Measurements from ENCODE around the gene DKK3. TPM values are rescaled to one million over a fixed set of nuclear protein-coding genes. Genes with fewer than 3 reads are reported as not detected.

DKK3 gene
- total and polyA plus RNA-seq, 4 donors = 250 to 938 (median 392) TPM

GRCh38 chr11:11966354-11966741 is 42.1 kb downstream of the DKK3 start:
- H3K9me3 ChIP-seq (ENCODE audit: control insufficient read depth, low read length) = no peaks in the 10 kb centered on the region
- no peaks in the 10 kb centered on the region for H3K36me3 ChIP-seq (ENCODE audit: control insufficient read depth in 1 of 2, insufficient read depth in 2 of 2, low read length in 1 of 2)
- no peaks in the 10 kb centered on the region for H3K4me1 ChIP-seq (ENCODE audit: control insufficient read depth in 1 of 2, insufficient read depth in 2 of 2, low read length in 2 of 2)
- no peaks in the 10 kb centered on the region for H3K27me3 ChIP-seq (ENCODE audit: control insufficient read depth in 1 of 2, insufficient read depth in 2 of 2, low read length in 1 of 2)
- DNase-seq (no peak), ATAC-seq (ENCODE audit: low FRiP score) (no peak)
- intact Hi-C loops (cut with DNase I) = no loop called here
- H3K27ac ChIP-seq (ENCODE audit: low read depth in 1 of 2, low read length in 2 of 2) = no peak overlapping the region
- 93 to 94% methylated on average over 7 of the region's 7 CpGs for WGBS, 2 donors
- H3K4me3 ChIP-seq (ENCODE audit: low read length in 2 of 2) = no peak overlapping the region

- intact Hi-C loops (cut with DNase I) = no loop called here
- DNase-seq = no peak
- 87 to 89% methylated on average over 10 of the region's 10 CpGs for WGBS, 2 donors
- no peak overlapping the region for H3K27ac ChIP-seq (ENCODE audit: low read depth in 1 of 2, low read length in 2 of 2)
- no peaks in the 10 kb centered on the region for H3K36me3 ChIP-seq (ENCODE audit: control insufficient read depth in 1 of 2, insufficient read depth in 2 of 2, low read length in 1 of 2)
- H3K27me3 ChIP-seq (ENCODE audit: control insufficient read depth in 1 of 2, insufficient read depth in 2 of 2, low read length in 1 of 2) = no peaks in the 10 kb centered on the region
- H3K4me1 ChIP-seq (ENCODE audit: control insufficient read depth in 1 of 2, insufficient read depth in 2 of 2, low read length in 2 of 2) = no peaks in the 10 kb centered on the region
- ATAC-seq (ENCODE audit: low FRiP score) = no peak
- H3K4me3 ChIP-seq (ENCODE audit: low read length in 2 of 2) = no peak overlapping the region
- no peaks in the 10 kb centered on the region for H3K9me3 ChIP-seq (ENCODE audit: control insufficient read depth, low read length)
These were observed 42.6 kb downstream of the DKK3 start for GRCh38 chr11:11965656-11966353.

- Histone ChIP-seq H3K4me1 (ENCODE audit: control insufficient read depth in 1 of 2, insufficient read depth in 2 of 2, low read length in 2 of 2) (no peaks in the 10 kb centered on the region), H3K9me3 (ENCODE audit: control insufficient read depth, low read length) (no peaks in the 10 kb centered on the region), H3K36me3 (ENCODE audit: control insufficient read depth in 1 of 2, insufficient read depth in 2 of 2, low read length in 1 of 2) (no peaks in the 10 kb centered on the region), H3K27ac (ENCODE audit: low read depth in 1 of 2, low read length in 2 of 2) (no peak overlapping the region), H3K4me3 (ENCODE audit: low read length in 2 of 2) (no peak overlapping the region), H3K27me3 (ENCODE audit: control insufficient read depth in 1 of 2, insufficient read depth in 2 of 2, low read length in 1 of 2) (no peaks in the 10 kb centered on the region)
- intact Hi-C loops (cut with DNase I) = no loop called here
- no peak for ATAC-seq (ENCODE audit: low FRiP score)
- 69 to 72% methylated on average over 3 of the region's 3 CpGs for WGBS, 2 donors
- peak in 1 of 2 donors; percentile 72 for DNase-seq
These were observed 43.2 kb downstream of the DKK3 start for GRCh38 chr11:11965192-11965591.

- intact Hi-C loops (cut with DNase I) = no loop called here
These were observed 43.7 kb downstream of the DKK3 start for GRCh38 chr11:11964774-11965150.

GRCh38 chr11:11963842-11964773 is 44.3 kb downstream of the DKK3 start:
- Histone ChIP-seq H3K4me3 (ENCODE audit: low read length in 2 of 2) (no peak overlapping the region), H3K9me3 (ENCODE audit: control insufficient read depth, low read length) (no peaks in the 10 kb centered on the region), H3K27me3 (ENCODE audit: control insufficient read depth in 1 of 2, insufficient read depth in 2 of 2, low read length in 1 of 2) (no peaks in the 10 kb centered on the region), H3K36me3 (ENCODE audit: control insufficient read depth in 1 of 2, insufficient read depth in 2 of 2, low read length in 1 of 2) (no peaks in the 10 kb centered on the region), H3K4me1 (ENCODE audit: control insufficient read depth in 1 of 2, insufficient read depth in 2 of 2, low read length in 2 of 2) (no peaks in the 10 kb centered on the region), H3K27ac (ENCODE audit: low read depth in 1 of 2, low read length in 2 of 2) (no peak overlapping the region)
- intact Hi-C loops (cut with DNase I) = no loop called here
- WGBS, 2 donors = 30 to 40% methylated on average over 15 of the region's 15 CpGs
- DNase-seq (peak in 1 of 2 donors; percentile 70), ATAC-seq (ENCODE audit: low FRiP score) (no peak)

More at GRCh38 chr11:11964774-11965150, 43.7 kb downstream of the DKK3 start:
- H3K4me1 ChIP-seq (ENCODE audit: control insufficient read depth in 1 of 2, insufficient read depth in 2 of 2, low read length in 2 of 2) = no peaks in the 10 kb centered on the region
- no peak overlapping the region for H3K27ac ChIP-seq (ENCODE audit: low read depth in 1 of 2, low read length in 2 of 2)
- no peaks in the 10 kb centered on the region for H3K36me3 ChIP-seq (ENCODE audit: control insufficient read depth in 1 of 2, insufficient read depth in 2 of 2, low read length in 1 of 2)
- ATAC-seq (ENCODE audit: low FRiP score) (no peak), DNase-seq (peak in 1 of 2 donors; percentile 71)
- H3K4me3 ChIP-seq (ENCODE audit: low read length in 2 of 2) = no peak overlapping the region
- 78 to 88% methylated on average over 5 of the region's 5 CpGs for WGBS, 2 donors
- H3K9me3 ChIP-seq (ENCODE audit: control insufficient read depth, low read length) = no peaks in the 10 kb centered on the region
- no peaks in the 10 kb centered on the region for H3K27me3 ChIP-seq (ENCODE audit: control insufficient read depth in 1 of 2, insufficient read depth in 2 of 2, low read length in 1 of 2)

GRCh38 chr11:11963067-11963466 is 45.4 kb downstream of the DKK3 start:
- no peak overlapping the region for H3K27ac ChIP-seq (ENCODE audit: low read depth in 1 of 2, low read length in 2 of 2)
- H3K9me3 ChIP-seq (ENCODE audit: control insufficient read depth, low read length) = no peaks in the 10 kb centered on the region
- intact Hi-C loops (cut with DNase I) = no loop called here
- no peak overlapping the region for H3K4me3 ChIP-seq (ENCODE audit: low read length in 2 of 2)
- H3K36me3 ChIP-seq (ENCODE audit: control insufficient read depth in 1 of 2, insufficient read depth in 2 of 2, low read length in 1 of 2) = no peaks in the 10 kb centered on the region
- ATAC-seq (ENCODE audit: low FRiP score) (no peak), DNase-seq (no peak)
- no peaks in the 10 kb centered on the region for H3K4me1 ChIP-seq (ENCODE audit: control insufficient read depth in 1 of 2, insufficient read depth in 2 of 2, low read length in 2 of 2)
- WGBS, 2 donors = 82 to 88% methylated on average over 7 of the region's 7 CpGs
- no peaks in the 10 kb centered on the region for H3K27me3 ChIP-seq (ENCODE audit: control insufficient read depth in 1 of 2, insufficient read depth in 2 of 2, low read length in 1 of 2)

- H3K27ac ChIP-seq (ENCODE audit: low read depth in 1 of 2, low read length in 2 of 2) = no peak overlapping the region
These were observed 46.9 kb downstream of the DKK3 start for GRCh38 chr11:11961399-11962028.

GRCh38 chr11:11960687-11961086 is 47.7 kb downstream of the DKK3 start:
- H3K4me1 ChIP-seq (ENCODE audit: control insufficient read depth in 1 of 2, insufficient read depth in 2 of 2, low read length in 2 of 2) = no peaks in the 10 kb centered on the region
- H3K27ac ChIP-seq (ENCODE audit: low read depth in 1 of 2, low read length in 2 of 2) = no peak overlapping the region
- no peak for ATAC-seq (ENCODE audit: low FRiP score)

More at GRCh38 chr11:11961399-11962028, 46.9 kb downstream of the DKK3 start:
- Histone ChIP-seq H3K4me3 (ENCODE audit: low read length in 2 of 2) (no peak overlapping the region), H3K9me3 (ENCODE audit: control insufficient read depth, low read length) (no peaks in the 10 kb centered on the region), H3K36me3 (ENCODE audit: control insufficient read depth in 1 of 2, insufficient read depth in 2 of 2, low read length in 1 of 2) (no peaks in the 10 kb centered on the region), H3K27me3 (ENCODE audit: control insufficient read depth in 1 of 2, insufficient read depth in 2 of 2, low read length in 1 of 2) (no peaks in the 10 kb centered on the region), H3K4me1 (ENCODE audit: control insufficient read depth in 1 of 2, insufficient read depth in 2 of 2, low read length in 2 of 2) (no peaks in the 10 kb centered on the region)
- DNase-seq = peak in 1 of 2 donors; percentile 32
- no peak for ATAC-seq (ENCODE audit: low FRiP score)
- WGBS, 2 donors = 95 to 98% methylated on average over 3 of the region's 3 CpGs
- intact Hi-C loops (cut with DNase I) = no loop called here

More at GRCh38 chr11:11960687-11961086, 47.7 kb downstream of the DKK3 start:
- H3K9me3 ChIP-seq (ENCODE audit: control insufficient read depth, low read length) = no peaks in the 10 kb centered on the region
- WGBS, 2 donors = 86 to 97% methylated on average over 1 of the region's 1 CpG
- no peaks in the 10 kb centered on the region for H3K27me3 ChIP-seq (ENCODE audit: control insufficient read depth in 1 of 2, insufficient read depth in 2 of 2, low read length in 1 of 2)
- intact Hi-C loops (cut with DNase I) = no loop called here
- H3K4me3 ChIP-seq (ENCODE audit: low read length in 2 of 2) = no peak overlapping the region
- DNase-seq = peak in 1 of 2 donors; percentile 15
- H3K36me3 ChIP-seq (ENCODE audit: control insufficient read depth in 1 of 2, insufficient read depth in 2 of 2, low read length in 1 of 2) = no peaks in the 10 kb centered on the region

All from aorta (tissue), 5 donors.